SK-N-MC (cell line): Measurements from ENCODE around the gene ALMS1.

Experiments used
- DNase-seq: peaks from one replicate; pipeline ENCODE4 v3.0.0-alpha.2; 2011; ENCODE audit warnings: low read depth, low spot score
- H3K27ac ChIP-seq: fragments of 200-600 bp; sonication (generic); 2 replicates; pipeline ENCODE4 v1.5.1; 2016; ENCODE audit warnings: mixed run types
- H3K36me3 ChIP-seq: fragments of 200-600 bp; sonication (generic); 2 replicates; pipeline ENCODE4 v1.6.1; 2017; ENCODE audit warnings: antibody characterized with exemption, low read length, mixed read lengths; ENCODE audit not compliant: insufficient read depth
- H3K4me3 ChIP-seq: fragments of 200-600 bp; sonication (generic); 2 replicates; pipeline ENCODE4 v1.5.1; 2016
- H3K9ac ChIP-seq: fragments of 200-600 bp; sonication (generic); 2 replicates; pipeline ENCODE4 v1.8.0; 2017; ENCODE audit warnings: mixed run types, mixed read lengths; ENCODE audit not compliant: insufficient read length
- H3K9me3 ChIP-seq: fragments of 200-600 bp; sonication (generic); 2 replicates; pipeline ENCODE4 v1.6.1; 2017; ENCODE audit warnings: low read depth, mild to moderate bottlenecking, antibody characterized with exemption, low read length, moderate library complexity, mixed read lengths
- EZH2 ChIP-seq: fragments of 200-600 bp; sonication (generic); IDR thresholded peaks from one replicate; pipeline ENCODE4 v1.6.1; 2017; ENCODE audit warnings: antibody characterized with exemption
- FOXP2 ChIP-seq: optimal IDR thresholded peaks from 2 replicates; pipeline ENCODE3; 2011; ENCODE audit warnings: mild to moderate bottlenecking, moderate library complexity; ENCODE audit not compliant: insufficient read depth; ENCODE audit errors: extremely low read length, control extremely low read depth
- POLR2AphosphoS5 ChIP-seq: IDR thresholded peaks from 2 replicates; pipeline ENCODE4 v1.6.1; 2012; ENCODE audit warnings: mild to moderate bottlenecking, low read depth, low read length, borderline replicate concordance

The ALMS1 gene

DNA sequence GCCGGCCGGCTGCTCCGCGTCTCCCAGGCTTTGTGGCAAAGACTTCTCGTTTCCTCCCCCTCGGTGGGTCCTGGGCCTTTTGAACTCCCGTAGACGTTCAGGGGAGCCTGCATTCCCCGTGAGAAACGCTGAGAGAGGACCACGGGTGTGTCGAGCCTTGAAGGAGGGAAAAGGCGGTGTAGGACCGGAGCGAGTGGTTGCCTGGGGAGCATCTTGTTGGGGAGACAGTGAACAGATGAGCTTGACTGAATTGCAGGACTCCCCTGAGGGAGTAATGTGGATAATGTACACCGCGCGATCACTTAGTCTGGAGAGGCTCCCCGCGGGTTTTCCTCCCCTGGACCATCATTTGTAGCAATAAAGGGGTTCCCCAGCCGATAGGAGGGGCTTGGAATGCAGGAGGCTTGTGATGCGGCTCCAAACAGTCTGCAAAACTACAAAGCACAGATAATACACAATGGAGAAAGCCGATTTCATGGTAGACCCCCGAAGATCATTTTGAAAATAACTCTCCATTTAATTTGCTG is 769 bp downstream of the ALMS1 start:
- H3K4me3 ChIP-seq, result peak overlapping the region; percentile 98
- no peak for DNase-seq
- TF ChIP-seq POLR2AphosphoS5 (no peak), FOXP2 (no peak), EZH2 (no peak)
- H3K36me3 ChIP-seq, result peaks cover 4% of the 10 kb centered on the region
- peak overlapping the region; percentile 88 for H3K9ac ChIP-seq
- no peaks in the 10 kb centered on the region for H3K9me3 ChIP-seq
- peak overlapping the region; percentile 70 for H3K27ac ChIP-seq

DNA sequence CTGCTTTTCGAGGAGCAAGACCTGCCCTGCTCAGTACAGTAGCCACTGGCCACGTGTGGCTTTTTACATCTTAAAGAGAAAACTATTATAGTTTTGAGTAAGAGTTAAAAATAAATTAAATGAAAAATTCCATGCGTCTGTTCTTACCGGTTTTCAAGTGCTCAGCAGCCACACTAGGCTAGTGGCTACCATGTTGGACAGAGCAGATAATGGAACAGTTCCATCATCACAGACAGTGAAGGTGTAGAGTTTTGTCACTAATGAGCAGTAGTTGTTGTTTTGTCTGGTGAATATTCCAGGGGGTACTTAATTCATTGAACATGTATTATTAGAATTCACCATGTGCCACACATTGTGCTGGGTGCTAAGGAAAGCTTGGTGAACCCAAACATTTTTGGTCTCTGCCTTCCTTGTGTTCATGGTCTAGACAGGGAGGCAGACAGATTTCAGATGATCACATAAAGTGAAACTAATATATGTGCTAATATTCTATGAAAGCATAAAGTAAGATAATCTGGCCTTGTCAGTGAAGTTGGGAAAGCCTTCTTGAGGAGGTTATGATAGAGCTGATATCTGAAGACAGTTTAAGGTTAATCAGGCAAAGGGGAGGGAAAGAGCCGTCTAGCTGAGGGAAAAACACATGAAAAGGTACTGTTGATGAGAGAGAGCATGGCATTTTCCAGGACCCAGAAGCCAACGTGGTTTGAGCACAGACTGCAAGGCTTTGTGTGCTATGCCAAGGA is 1.4 kb downstream of the ALMS1 start:
- TF ChIP-seq EZH2, result no peak
- TF ChIP-seq FOXP2, result no peak
- TF ChIP-seq POLR2AphosphoS5, result no peak
- Histone ChIP-seq H3K9ac (peak overlapping the region; percentile 88), H3K9me3 (no peaks in the 10 kb centered on the region), H3K4me3 (peak overlapping the region; percentile 98), H3K36me3 (peaks cover 9% of the 10 kb centered on the region), H3K27ac (peak overlapping the region; percentile 25; the same call in 1 of the 2 replicates)
- DNase-seq, result no peak

- peaks cover 48% of the 10 kb centered on the region for H3K36me3 ChIP-seq
- H3K4me3 ChIP-seq, result no peak overlapping the region
- peaks cover 11% of the 10 kb centered on the region for H3K9me3 ChIP-seq
- no peak overlapping the region for H3K27ac ChIP-seq
- TF ChIP-seq FOXP2, result no peak
- TF ChIP-seq POLR2AphosphoS5, result no peak
- TF ChIP-seq EZH2, result no peak
- no peak for DNase-seq
- no peak overlapping the region for H3K9ac ChIP-seq
Measured at GRCh38 chr2:73402386-73403103, 16.9 kb downstream of the ALMS1 start.

- Histone ChIP-seq H3K9ac (no peak overlapping the region), H3K27ac (no peak overlapping the region), H3K4me3 (no peak overlapping the region), H3K36me3 (peaks cover 48% of the 10 kb centered on the region), H3K9me3 (peaks cover 11% of the 10 kb centered on the region)
- no peak for TF ChIP-seq POLR2AphosphoS5
- no peak for TF ChIP-seq FOXP2
- no peak for TF ChIP-seq EZH2
- no peak for DNase-seq
Measured at GRCh38 chr2:73403237-73403636, 17.6 kb downstream of the ALMS1 start.

GRCh38 chr2:73404409-73404808 is 18.8 kb downstream of the ALMS1 start:
- peaks cover 11% of the 10 kb centered on the region for H3K9me3 ChIP-seq
- H3K4me3 ChIP-seq, result no peak overlapping the region
- H3K36me3 ChIP-seq, result peaks cover 46% of the 10 kb centered on the region
- H3K9ac ChIP-seq, result no peak overlapping the region
- TF ChIP-seq POLR2AphosphoS5, result no peak
- no peak for TF ChIP-seq FOXP2
- no peak for TF ChIP-seq EZH2
- no peak overlapping the region for H3K27ac ChIP-seq
- no peak for DNase-seq

DNA sequence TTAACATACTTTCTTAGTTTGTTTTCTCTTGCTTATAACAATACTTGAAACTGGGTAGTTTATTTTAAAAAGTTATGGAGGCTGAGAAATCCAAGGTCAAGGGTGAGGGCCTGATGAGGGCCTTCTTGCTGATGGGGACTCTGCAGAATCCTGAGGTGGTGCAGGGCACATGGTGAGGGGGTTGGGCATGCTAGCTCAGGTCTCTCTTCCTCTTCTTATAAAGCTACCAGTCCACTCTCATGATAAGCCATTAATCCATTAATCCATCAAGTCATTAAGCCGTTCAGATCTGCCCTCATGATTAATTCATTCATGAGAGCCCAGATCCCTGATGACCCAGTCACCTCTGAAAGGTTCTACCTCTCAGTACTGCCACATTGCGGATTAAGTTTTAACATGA is 21.4 kb downstream of the ALMS1 start:
- no peak for DNase-seq
- no peak for TF ChIP-seq POLR2AphosphoS5
- TF ChIP-seq EZH2, result no peak
- Histone ChIP-seq H3K9ac (no peak overlapping the region), H3K36me3 (peaks cover 34% of the 10 kb centered on the region), H3K27ac (no peak overlapping the region), H3K4me3 (no peak overlapping the region), H3K9me3 (peaks cover 11% of the 10 kb centered on the region; the same call in 1 of the 2 replicates)

GRCh38 chr2:73408198-73408597 is 22.6 kb downstream of the ALMS1 start:
- H3K27ac ChIP-seq, result no peak overlapping the region
- TF ChIP-seq EZH2, result no peak
- no peak for TF ChIP-seq FOXP2
- TF ChIP-seq POLR2AphosphoS5, result no peak
- no peak overlapping the region for H3K4me3 ChIP-seq

GRCh38 chr2:73414696-73415095 is 29.1 kb downstream of the ALMS1 start:
- Histone ChIP-seq H3K9me3 (no peaks in the 10 kb centered on the region), H3K9ac (no peak overlapping the region), H3K4me3 (no peak overlapping the region), H3K27ac (no peak overlapping the region), H3K36me3 (peaks cover 15% of the 10 kb centered on the region)
- TF ChIP-seq POLR2AphosphoS5 (no peak), EZH2 (no peak)
- DNase-seq, result no peak

More at GRCh38 chr2:73408198-73408597, 22.6 kb downstream of the ALMS1 start:
- H3K9me3 ChIP-seq, result peaks cover 9% of the 10 kb centered on the region; the same call in 1 of the 2 replicates
- DNase-seq, result no peak
- H3K36me3 ChIP-seq, result peaks cover 24% of the 10 kb centered on the region
- H3K9ac ChIP-seq, result no peak overlapping the region
